Ishikawa (cell line): ENCODE data around the gene DNLZ.

Experiments used
- CEBPB ChIP-seq: IDR thresholded peaks from 2 replicates; pipeline ENCODE4 v1.6.1; 2012
- CREB1 ChIP-seq: IDR thresholded peaks from 2 replicates; pipeline ENCODE4 v1.6.1; 2012; ENCODE audit warnings: low read depth
- EGR1 ChIP-seq: IDR thresholded peaks from 2 replicates; pipeline ENCODE4 v1.6.1; 2012
- EP300 ChIP-seq: IDR thresholded peaks from 2 replicates; pipeline ENCODE4 v1.6.1; 2012; ENCODE audit warnings: borderline replicate concordance
- FOXM1 ChIP-seq: IDR thresholded peaks from 2 replicates; pipeline ENCODE4 v1.6.1; 2012; ENCODE audit warnings: low read depth, borderline replicate concordance
- MAX ChIP-seq: IDR thresholded peaks from 2 replicates; pipeline ENCODE4 v1.6.1; 2012
- NFIC ChIP-seq: IDR thresholded peaks from 2 replicates; pipeline ENCODE4 v1.6.1; 2012
- RAD21 ChIP-seq: IDR thresholded peaks from 2 replicates; pipeline ENCODE4 v1.6.1; 2012; ENCODE audit warnings: low read depth
- TAF1 ChIP-seq: IDR thresholded peaks from 2 replicates; pipeline ENCODE4 v1.6.1; 2012; ENCODE audit warnings: low read depth, mild to moderate bottlenecking
- TCF12 ChIP-seq: IDR thresholded peaks from 2 replicates; pipeline ENCODE4 v1.6.1; 2012; ENCODE audit warnings: low read depth
- TEAD4 ChIP-seq: IDR thresholded peaks from 2 replicates; pipeline ENCODE4 v1.6.1; 2012
- USF1 ChIP-seq: IDR thresholded peaks from 2 replicates; pipeline ENCODE4 v1.6.1; 2012
- YY1 ChIP-seq: IDR thresholded peaks from 2 replicates; pipeline ENCODE4 v1.6.1; 2012; ENCODE audit warnings: low read depth
- ZBTB7A ChIP-seq: IDR thresholded peaks from 2 replicates; pipeline ENCODE4 v1.6.1; 2012; ENCODE audit warnings: low read depth
- TF ChIP-seq, protein P1 (sequence below): IDR thresholded peaks from 2 replicates; pipeline ENCODE4 v1.6.1; 2012; ENCODE audit warnings: low read depth, mild to moderate bottlenecking

The DNLZ gene

GRCh38 chr9:136400038-136400834, 36.7 kb upstream of the DNLZ start, which contains the start of gene SNAPC4:
TSS of gene SNAPC4 (minus strand) at chr9:136400170. CDS start at chr9:136398428, 1,742 bp downstream.
- peak; percentile 69; the same call in 1 of the 2 replicates for TF ChIP-seq RAD21
- peak; percentile 68 for TF ChIP-seq YY1
- TF ChIP-seq EGR1, result no peak
- TF ChIP-seq ZBTB7A, result peak; percentile 92
- TF ChIP-seq CEBPB, result no peak
- TF ChIP-seq CREB1, result no peak; the same call in 1 of the 2 replicates
- peak; percentile 92 for TF ChIP-seq TAF1
- TF ChIP-seq MAX, result peak; percentile 31; the same call in 1 of the 2 replicates

- TF ChIP-seq NFIC (no peak), TCF12 (no peak), MAX (peak; percentile 56), RAD21 (no peak), CREB1 (no peak), ZBTB7A (no peak), TEAD4 (no peak)
These were observed 35.9 kb upstream of the DNLZ start for GRCh38 chr9:136399176-136400037.

GRCh38 chr9:136398286-136398685, 34.7 kb upstream of the DNLZ start:
- TF ChIP-seq EGR1, result no peak
- no peak for TF ChIP-seq TCF12
- TF ChIP-seq USF1, result no peak

DNA sequence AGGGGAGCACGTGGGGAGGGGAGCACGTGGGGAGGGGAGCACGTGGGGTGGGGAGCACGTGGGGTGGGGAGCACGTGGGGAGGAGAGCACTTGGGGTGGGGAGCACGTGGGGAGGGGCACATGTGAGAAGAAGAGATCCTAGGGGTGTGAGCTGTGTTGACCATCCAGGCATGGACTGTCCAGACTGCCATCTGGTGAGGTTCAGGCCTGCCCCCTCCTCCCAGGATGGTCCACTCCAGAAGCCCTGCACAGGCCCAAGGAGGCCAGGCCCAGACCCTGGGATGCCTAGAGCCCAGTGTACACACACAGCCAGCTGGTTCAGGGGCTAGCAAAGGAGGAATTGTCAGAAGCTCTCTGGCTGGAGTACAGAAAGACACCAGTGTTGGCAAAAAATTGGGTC, 34.1 kb upstream of the DNLZ start:
- TF ChIP-seq EP300 (no peak), CEBPB (no peak), TEAD4 (no peak), CREB1 (no peak), TCF12 (no peak)
- TF ChIP-seq, protein P1, sequence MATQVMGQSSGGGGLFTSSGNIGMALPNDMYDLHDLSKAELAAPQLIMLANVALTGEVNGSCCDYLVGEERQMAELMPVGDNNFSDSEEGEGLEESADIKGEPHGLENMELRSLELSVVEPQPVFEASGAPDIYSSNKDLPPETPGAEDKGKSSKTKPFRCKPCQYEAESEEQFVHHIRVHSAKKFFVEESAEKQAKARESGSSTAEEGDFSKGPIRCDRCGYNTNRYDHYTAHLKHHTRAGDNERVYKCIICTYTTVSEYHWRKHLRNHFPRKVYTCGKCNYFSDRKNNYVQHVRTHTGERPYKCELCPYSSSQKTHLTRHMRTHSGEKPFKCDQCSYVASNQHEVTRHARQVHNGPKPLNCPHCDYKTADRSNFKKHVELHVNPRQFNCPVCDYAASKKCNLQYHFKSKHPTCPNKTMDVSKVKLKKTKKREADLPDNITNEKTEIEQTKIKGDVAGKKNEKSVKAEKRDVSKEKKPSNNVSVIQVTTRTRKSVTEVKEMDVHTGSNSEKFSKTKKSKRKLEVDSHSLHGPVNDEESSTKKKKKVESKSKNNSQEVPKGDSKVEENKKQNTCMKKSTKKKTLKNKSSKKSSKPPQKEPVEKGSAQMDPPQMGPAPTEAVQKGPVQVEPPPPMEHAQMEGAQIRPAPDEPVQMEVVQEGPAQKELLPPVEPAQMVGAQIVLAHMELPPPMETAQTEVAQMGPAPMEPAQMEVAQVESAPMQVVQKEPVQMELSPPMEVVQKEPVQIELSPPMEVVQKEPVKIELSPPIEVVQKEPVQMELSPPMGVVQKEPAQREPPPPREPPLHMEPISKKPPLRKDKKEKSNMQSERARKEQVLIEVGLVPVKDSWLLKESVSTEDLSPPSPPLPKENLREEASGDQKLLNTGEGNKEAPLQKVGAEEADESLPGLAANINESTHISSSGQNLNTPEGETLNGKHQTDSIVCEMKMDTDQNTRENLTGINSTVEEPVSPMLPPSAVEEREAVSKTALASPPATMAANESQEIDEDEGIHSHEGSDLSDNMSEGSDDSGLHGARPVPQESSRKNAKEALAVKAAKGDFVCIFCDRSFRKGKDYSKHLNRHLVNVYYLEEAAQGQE, result no peak

DNA sequence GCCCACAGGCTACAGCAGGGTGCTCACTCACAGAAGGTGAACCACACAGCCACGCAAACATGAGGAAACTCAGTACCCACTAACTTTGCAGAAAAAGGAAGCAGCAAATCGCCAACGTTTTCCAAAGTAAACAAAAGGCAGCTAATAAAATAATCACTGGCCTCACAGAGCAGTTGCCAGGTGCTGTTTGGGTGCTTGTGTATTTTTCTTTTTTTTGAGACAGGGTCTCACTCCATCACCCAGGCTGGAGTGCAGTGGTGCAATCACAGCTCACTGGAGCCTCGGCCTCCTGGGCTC, 32.6 kb upstream of the DNLZ start:
- TF ChIP-seq TCF12, result no peak
- TF ChIP-seq NFIC, result no peak
- TF ChIP-seq YY1, result no peak
- no peak for TF ChIP-seq TAF1
- TF ChIP-seq FOXM1, result no peak
- TF ChIP-seq RAD21, result no peak
- TF ChIP-seq MAX, result no peak
- TF ChIP-seq TEAD4, result no peak
- no peak for TF ChIP-seq USF1
- TF ChIP-seq, protein P1, result no peak
- no peak for TF ChIP-seq EGR1
